BJ (cell line): ENCODE measurements around the gene LRP6. TPM values are rescaled to one million over a fixed set of nuclear protein-coding genes. Genes with fewer than 3 reads are reported as not detected.

ENCODE experiments used
- CTCF ChIA-PET: fragments of 350-600 bp; formaldehyde crosslinking; extraction: SDS; loops from one replicate; lab custom pipeline; 2021; ENCODE audit warnings: antibody characterized with exemption, inconsistent platforms; lab: Yijun Ruan, JAX
- POLR2A ChIA-PET: fragments of 300-600 bp; sonication (Branson Sonifier 250); formaldehyde crosslinking; extraction: SDS; loops from one replicate; lab custom pipeline; 2021; ENCODE audit warnings: antibody characterized with exemption; lab: Charles Lee
- DNase-seq: peaks from one replicate; pipeline ENCODE4 v3.0.0-alpha.2; 2011; ENCODE audit warnings: low read depth
- H3K27me3 ChIP-seq: 2 replicates; pipeline ENCODE4 v1.6.0; 2011; ENCODE audit warnings: low read length; ENCODE audit not compliant: control insufficient read depth, insufficient read depth
- H3K36me3 ChIP-seq: 2 replicates; pipeline ENCODE4 v1.5.1; 2011; ENCODE audit warnings: low read length; ENCODE audit not compliant: control insufficient read depth, insufficient read depth
- H3K4me3 ChIP-seq: 2 replicates; pipeline ENCODE4 v1.5.1; 2011; ENCODE audit warnings: low read depth, mild to moderate bottlenecking, control low read depth, low read length
- CTCF ChIP-seq: IDR thresholded peaks from 2 replicates; pipeline ENCODE4 v1.5.1; 2011; ENCODE audit warnings: low read depth, mild to moderate bottlenecking, control low read depth, inconsistent platforms, low read length, moderate library complexity; ENCODE audit not compliant: insufficient read depth
- polyA plus RNA-seq: library from polyadenylated mRNA; depleted of rRNA; stranded (reverse); fragments of >200 nt; gene quantifications from 2 replicates; pipeline ENCODE4 v1.2.3, GENCODE V29; 2011; rRNA removed
- small RNA-seq: library from RNA; depleted of rRNA; stranded (forward); fragments of <200 nt; gene quantifications from one replicate; pipeline ENCODE3, GENCODE V24; 2012; ENCODE audit warnings: low replicate concordance, low read depth; ENCODE audit not compliant: insufficient read length

The LRP6 gene
- polyA plus RNA-seq, 1 experiment: 28.9 TPM

- CTCF ChIA-PET: no interaction called here
- no peak for TF ChIP-seq CTCF
- no peak overlapping the region for H3K4me3 ChIP-seq
- no peaks in the 10 kb centered on the region for H3K36me3 ChIP-seq
- POLR2A ChIA-PET: no interaction called here
- H3K27me3 ChIP-seq: peaks cover 17% of the 10 kb centered on the region
- DNase-seq: no peak
These were observed 196.9 kb downstream of the LRP6 start for GRCh38 chr12:12069821-12070548.

DNA sequence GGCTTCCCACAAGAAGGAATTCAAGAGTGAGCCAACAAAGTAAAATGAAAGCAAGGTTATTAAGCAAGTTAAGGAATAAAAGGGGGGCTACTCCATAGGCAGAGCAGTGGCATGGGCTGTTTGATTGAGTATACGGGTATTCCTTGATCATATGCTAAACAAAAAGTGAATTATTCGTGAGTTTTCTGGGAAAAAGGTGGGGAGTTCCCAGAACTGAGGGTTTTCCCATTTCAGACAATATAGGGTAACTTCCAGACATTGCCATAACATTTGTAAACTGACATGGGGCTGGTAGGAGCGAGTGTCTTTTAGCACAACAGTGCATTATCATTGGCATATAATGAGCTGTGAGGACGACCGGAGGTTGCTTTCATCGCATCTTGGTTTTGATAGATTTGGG lies 198.1 kb downstream of the LRP6 start:
- POLR2A ChIA-PET: no interaction called here
- no peak for DNase-seq
- Histone ChIP-seq H3K4me3 (no peak overlapping the region), H3K36me3 (no peaks in the 10 kb centered on the region), H3K27me3 (peaks cover 17% of the 10 kb centered on the region)
- no peak for TF ChIP-seq CTCF
- CTCF ChIA-PET: no interaction called here

Small RNA genes lying within 50 kb of the gene (small RNA-seq; reads per million reads assigned to genes)
- gene RNU6-318P: not detected
- gene RNU6-545P: not detected

Other genes with a start within 250 kb of the LRP6 start
- not detected in 2 replicates for gene BCL2L14, start 196.1 kb downstream of the LRP6 start, polyA plus RNA-seq
- 2.4 and 3.4 TPM in 2 replicates for gene MANSC1, start 83.2 kb upstream of the LRP6 start, polyA plus RNA-seq
- 11.9 and 12.5 TPM in 2 replicates for gene BORCS5, start 90.0 kb upstream of the LRP6 start, polyA plus RNA-seq